Keratinocyte (primary cell): ENCODE data around the gene USP20.
"Not testable (repeated sequence)": the region's sequence is repeated elsewhere in the genome, so short reads cannot be mapped to it uniquely, and the experiment has no call there.

Experiments used
- EZH2 ChIP-seq: IDR thresholded peaks from one replicate; pipeline ENCODE4 v1.6.1; 2012; ENCODE audit warnings: inconsistent platforms, mild to moderate bottlenecking, low read length, moderate library complexity
- TF ChIP-seq, protein P1 (sequence below), 3 experiments: IDR thresholded peaks in 1 of 3; conservative IDR thresholded peaks in 1 of 3; optimal IDR thresholded peaks in 1 of 3; 2 replicates in 2 of 3; 3 replicates in 1 of 3; pipeline versions ENCODE3 to v1.5.1; 2011; ENCODE audit warnings: low read length in 3 of 3, mild to moderate bottlenecking in 3 of 3, moderate library complexity in 2 of 3, control low read depth in 1 of 3, inconsistent platforms in 1 of 3; ENCODE audit not compliant: insufficient read depth in 2 of 3; ENCODE audit errors: extremely low read depth in 1 of 3

- TF ChIP-seq, protein P1, sequence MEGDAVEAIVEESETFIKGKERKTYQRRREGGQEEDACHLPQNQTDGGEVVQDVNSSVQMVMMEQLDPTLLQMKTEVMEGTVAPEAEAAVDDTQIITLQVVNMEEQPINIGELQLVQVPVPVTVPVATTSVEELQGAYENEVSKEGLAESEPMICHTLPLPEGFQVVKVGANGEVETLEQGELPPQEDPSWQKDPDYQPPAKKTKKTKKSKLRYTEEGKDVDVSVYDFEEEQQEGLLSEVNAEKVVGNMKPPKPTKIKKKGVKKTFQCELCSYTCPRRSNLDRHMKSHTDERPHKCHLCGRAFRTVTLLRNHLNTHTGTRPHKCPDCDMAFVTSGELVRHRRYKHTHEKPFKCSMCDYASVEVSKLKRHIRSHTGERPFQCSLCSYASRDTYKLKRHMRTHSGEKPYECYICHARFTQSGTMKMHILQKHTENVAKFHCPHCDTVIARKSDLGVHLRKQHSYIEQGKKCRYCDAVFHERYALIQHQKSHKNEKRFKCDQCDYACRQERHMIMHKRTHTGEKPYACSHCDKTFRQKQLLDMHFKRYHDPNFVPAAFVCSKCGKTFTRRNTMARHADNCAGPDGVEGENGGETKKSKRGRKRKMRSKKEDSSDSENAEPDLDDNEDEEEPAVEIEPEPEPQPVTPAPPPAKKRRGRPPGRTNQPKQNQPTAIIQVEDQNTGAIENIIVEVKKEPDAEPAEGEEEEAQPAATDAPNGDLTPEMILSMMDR (optimal IDR thresholded peaks at IDR 0.05 in 1 of 3, IDR thresholded peaks at IDR 0.05 in 1 of 3, conservative IDR thresholded peaks at IDR 0.05 in 1 of 3; ENCODE audit: extremely low read depth in 1 of 3, insufficient read depth in 2 of 3, low read length in 3 of 3): not testable (repeated sequence)
- not testable (repeated sequence) for TF ChIP-seq EZH2
These were observed 55.6 kb downstream of the USP20 start for GRCh38 chr9:129890718-129891299.
